C4-2B (cell line): Measurements from ENCODE around the gene TRAPPC12.

Experiments used
- CTCF ChIP-seq: fragments of 450-650 bp; conservative IDR thresholded peaks from 2 replicates; pipeline ENCODE4 v1.5.1; 2017; ENCODE audit warnings: mild to moderate bottlenecking
- ZFX ChIP-seq: fragments of 450-650 bp; IDR thresholded peaks from 2 replicates; pipeline ENCODE4 v1.6.1; 2017

GRCh38 chr2:3409627-3410170 is 30.2 kb downstream of the TRAPPC12 start:
- TF ChIP-seq CTCF (no peak), ZFX (no peak)
